Activated T-cell treated with anti-CD3 and anti-CD28 coated beads, Interleukin-2, amount 50 U/mL, for 4 hours (primary cell): ENCODE measurements around the gene CRAMP1. TPM values are rescaled to one million over a fixed set of nuclear protein-coding genes. Genes with fewer than 3 reads are reported as not detected.
A peak's percentile ranks its signal among the peaks of the same experiment; 100 is the strongest.
"Not testable (repeated sequence)": the region's sequence is repeated elsewhere in the genome, so short reads cannot be mapped to it uniquely, and the experiment has no call there.

Experiments
- ATAC-seq, 2 donors: fragments of 200-7000 bp; cut with Tn5 transposase; one replicate each; pipeline ENCODE4 v1.10.0; 2021
- DNase-seq: peaks from one replicate; pipeline ENCODE4 v3.0.0-alpha.2; 2020
- H3K27me3 Mint-ChIP-seq: one replicate; pipeline ENCODE4 v1.8.0; 2021; ENCODE audit warnings: low read depth, mixed read lengths
- H3K36me3 Mint-ChIP-seq: one replicate; pipeline ENCODE4 v1.8.0; 2022; ENCODE audit warnings: mixed read lengths; ENCODE audit not compliant: insufficient read depth
- H3K4me1 Mint-ChIP-seq: one replicate; pipeline ENCODE4 v1.8.0; 2021; ENCODE audit warnings: low read depth, mixed read lengths
- H3K4me3 Mint-ChIP-seq: one replicate; pipeline ENCODE4 v1.8.0; 2021; ENCODE audit warnings: mild to moderate bottlenecking, moderate library complexity, mixed read lengths
- H3K9me3 Mint-ChIP-seq: one replicate; pipeline ENCODE4 v1.8.0; 2021; ENCODE audit warnings: mixed read lengths
- total RNA-seq, 3 donors: library from RNA; stranded (reverse); gene quantifications; one replicate each; pipeline ENCODE4 v1.2.1, GENCODE V29; 2021

The CRAMP1 gene
- total RNA-seq, 3 donors from 2014 or later, result 19.1 to 22.9 (median 22.1) TPM

DNA sequence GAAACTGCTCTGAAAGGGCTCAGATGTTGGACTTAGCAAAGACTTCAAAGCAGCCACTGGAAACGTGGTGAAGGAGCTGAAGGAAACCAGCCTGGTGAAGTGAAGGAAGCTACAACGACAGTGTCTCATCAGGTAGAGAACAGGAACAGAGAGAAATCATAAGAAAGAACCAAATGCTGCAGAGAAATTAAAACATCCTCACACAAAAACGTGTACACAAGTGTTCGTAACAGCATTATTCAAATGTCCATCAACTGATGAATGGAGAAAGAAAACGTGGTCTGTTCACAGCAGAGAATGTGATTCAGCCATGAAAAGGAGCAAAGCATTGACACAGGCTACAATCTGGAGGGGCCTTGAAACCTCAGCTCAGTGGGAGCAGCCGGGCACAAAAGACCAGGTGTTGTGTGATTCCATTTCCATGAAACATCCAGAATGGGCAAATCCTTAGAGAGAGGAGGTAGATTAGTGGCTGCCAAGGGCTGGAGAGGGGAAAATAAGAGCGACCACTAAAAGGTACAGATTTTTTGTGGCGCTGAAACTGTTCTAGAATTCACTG, 27.2 kb upstream of the CRAMP1 start:
- no peak overlapping the region for H3K4me3 Mint-ChIP-seq
- no peaks in the 10 kb centered on the region for H3K36me3 Mint-ChIP-seq
- H3K4me1 Mint-ChIP-seq, result no peaks in the 10 kb centered on the region
- H3K9me3 Mint-ChIP-seq, result no peaks in the 10 kb centered on the region
- DNase-seq (no peak), ATAC-seq (no peak)
- H3K27me3 Mint-ChIP-seq, result no peaks in the 10 kb centered on the region

DNA sequence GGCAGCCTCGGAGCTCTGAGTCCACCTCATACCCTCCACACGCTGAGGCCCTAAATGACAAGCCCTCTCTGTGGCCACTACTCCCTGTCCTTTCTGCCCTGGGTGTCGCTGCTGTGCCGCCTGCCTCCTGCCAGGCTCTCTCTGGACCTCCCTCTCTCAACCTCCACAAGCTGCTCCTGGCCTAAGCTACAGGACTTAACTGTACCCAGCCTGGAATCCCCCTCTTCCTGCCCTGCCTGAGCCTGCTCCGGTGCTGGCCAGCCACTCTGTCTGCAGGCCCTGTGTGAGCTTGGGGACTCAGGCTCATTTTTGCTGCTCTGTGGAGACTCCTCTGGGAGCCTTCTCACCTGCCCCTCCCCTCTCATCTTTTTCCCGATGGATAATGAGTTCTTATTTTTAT, 21.8 kb upstream of the CRAMP1 start:
- no peaks in the 10 kb centered on the region for H3K27me3 Mint-ChIP-seq
- no peak overlapping the region for H3K4me3 Mint-ChIP-seq
- H3K36me3 Mint-ChIP-seq, result no peaks in the 10 kb centered on the region
- H3K4me1 Mint-ChIP-seq, result no peaks in the 10 kb centered on the region
- no peak for ATAC-seq
- DNase-seq, result no peak
- no peaks in the 10 kb centered on the region for H3K9me3 Mint-ChIP-seq

DNA sequence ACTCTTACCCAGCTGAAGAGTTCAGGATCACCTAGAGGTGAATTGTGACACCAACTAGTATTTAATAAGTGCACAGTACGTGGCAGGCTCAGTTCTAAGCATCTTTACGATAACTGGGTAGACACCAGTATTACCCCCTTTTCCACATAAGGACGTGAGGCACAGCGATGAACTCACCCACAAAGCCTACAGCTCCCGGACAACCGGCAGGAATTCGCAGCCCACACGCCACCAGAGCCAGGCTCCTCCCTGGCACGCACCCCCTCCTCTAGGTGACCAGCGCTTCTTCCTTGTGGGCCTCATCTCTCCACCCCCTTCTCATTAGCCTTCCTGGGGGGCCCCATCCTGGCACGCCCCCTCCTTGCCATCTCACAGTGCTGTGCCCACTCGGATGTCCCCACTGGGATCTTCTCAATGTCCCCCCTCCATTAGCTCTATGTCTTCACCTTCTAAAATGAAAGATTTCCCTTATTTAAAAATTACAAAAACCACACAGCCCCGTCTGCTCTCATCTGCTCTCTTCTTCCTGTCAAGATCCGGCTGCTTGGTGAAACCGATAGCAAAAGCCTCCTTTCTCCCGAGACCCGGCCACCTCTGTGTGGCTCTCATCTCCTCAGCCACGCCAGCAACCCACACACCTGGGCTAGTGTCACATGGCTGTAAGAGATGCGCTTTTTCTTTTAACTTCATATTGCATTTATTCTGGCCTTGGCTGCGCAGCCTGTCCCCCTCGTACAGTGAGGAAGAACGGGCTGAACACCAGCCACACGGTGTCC, 21.0 kb upstream of the CRAMP1 start:
- no peaks in the 10 kb centered on the region for H3K27me3 Mint-ChIP-seq
- H3K9me3 Mint-ChIP-seq, result no peaks in the 10 kb centered on the region
- no peak for DNase-seq
- H3K4me1 Mint-ChIP-seq, result no peaks in the 10 kb centered on the region
- H3K4me3 Mint-ChIP-seq, result no peak overlapping the region
- no peaks in the 10 kb centered on the region for H3K36me3 Mint-ChIP-seq
- ATAC-seq, result no peak

DNA sequence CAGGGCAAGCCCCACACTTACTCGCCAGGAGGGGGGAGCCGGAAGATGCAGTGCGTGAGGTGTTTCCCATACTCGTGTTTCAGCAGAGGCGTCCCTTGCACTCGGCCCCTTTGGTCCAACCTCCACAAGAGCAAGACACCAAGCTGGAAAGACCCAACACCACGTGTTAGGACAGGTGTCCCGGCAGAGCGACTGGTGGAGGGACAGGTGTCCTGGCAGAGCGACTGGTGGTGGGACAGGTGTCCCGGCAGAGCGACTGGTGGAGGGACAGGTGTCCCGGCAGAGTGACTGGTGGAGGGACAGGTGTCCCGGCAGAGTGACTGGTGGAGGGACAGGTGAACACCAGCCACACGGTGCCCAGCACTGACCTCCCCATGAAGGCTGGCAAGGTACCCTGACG, 19.7 kb upstream of the CRAMP1 start:
- no peaks in the 10 kb centered on the region for H3K36me3 Mint-ChIP-seq
- DNase-seq (no peak), ATAC-seq (no peak)
- H3K9me3 Mint-ChIP-seq, result no peaks in the 10 kb centered on the region
- no peaks in the 10 kb centered on the region for H3K4me1 Mint-ChIP-seq
- no peak overlapping the region for H3K4me3 Mint-ChIP-seq
- H3K27me3 Mint-ChIP-seq, result no peaks in the 10 kb centered on the region

DNA sequence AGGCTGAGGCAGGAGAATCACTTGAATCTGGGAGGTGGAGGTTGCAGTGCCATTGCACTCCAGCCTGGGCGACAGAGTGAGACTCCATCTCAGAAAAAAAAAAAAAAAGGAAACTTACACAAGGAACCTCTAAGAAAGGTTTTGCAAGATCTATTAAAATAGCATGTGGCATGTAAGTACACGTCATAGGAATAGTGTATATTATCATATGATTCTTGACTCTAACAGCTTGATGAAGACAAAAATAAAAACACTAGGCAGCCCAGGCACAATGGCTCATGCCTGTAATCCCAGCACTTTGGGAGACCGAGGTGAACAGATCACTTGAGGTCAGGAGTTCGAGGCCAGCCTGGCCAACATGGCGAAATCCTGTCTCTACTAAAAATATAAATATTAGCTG, 16.6 kb upstream of the CRAMP1 start:
- not testable (repeated sequence) for ATAC-seq, H3K9me3 Mint-ChIP-seq, DNase-seq, H3K27me3 Mint-ChIP-seq, H3K4me1 Mint-ChIP-seq, H3K4me3 Mint-ChIP-seq, H3K36me3 Mint-ChIP-seq

DNA sequence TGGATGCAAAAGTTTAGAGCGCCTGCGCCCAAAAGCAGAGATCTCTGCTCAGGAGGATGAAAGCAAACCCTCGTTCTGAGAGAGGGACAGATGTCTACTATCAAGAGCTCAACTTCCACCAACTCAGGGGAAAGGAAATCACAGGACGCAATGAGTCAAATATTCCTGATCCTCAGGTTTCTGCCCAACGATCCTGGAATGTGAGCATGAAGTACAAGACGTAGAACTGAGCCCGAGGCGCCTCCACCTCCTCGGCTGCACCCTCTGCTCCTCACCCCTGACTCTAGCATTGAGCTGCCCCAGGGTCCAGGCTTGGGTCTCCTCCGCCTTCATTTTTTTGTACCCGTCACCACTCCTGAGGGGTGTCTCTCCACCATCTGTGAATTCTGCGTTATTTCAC, 15.6 kb upstream of the CRAMP1 start:
- ATAC-seq (no peak), DNase-seq (no peak)
- no peaks in the 10 kb centered on the region for H3K36me3 Mint-ChIP-seq
- H3K27me3 Mint-ChIP-seq, result no peaks in the 10 kb centered on the region
- H3K9me3 Mint-ChIP-seq, result no peaks in the 10 kb centered on the region
- H3K4me3 Mint-ChIP-seq, result no peak overlapping the region
- no peaks in the 10 kb centered on the region for H3K4me1 Mint-ChIP-seq

DNA sequence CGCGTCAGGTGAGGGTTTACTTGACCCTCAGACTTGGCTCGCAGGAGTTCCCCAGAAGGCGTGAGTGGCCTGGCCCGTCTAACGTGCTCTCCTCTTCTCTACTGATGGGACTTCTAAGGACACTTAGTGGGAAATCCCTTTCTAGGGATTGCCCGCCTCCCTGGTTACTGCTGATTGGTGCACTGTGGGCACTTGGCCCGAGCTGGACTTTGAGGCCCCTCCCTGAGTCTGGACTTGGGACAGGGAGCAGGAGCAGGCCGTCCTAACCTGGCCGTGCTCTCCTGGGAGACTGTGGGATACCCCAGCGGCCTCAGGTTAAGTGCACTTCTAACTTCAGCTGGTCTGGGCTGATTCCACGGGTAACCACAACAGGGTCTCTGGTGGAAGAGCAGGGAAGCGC, 15.0 kb upstream of the CRAMP1 start:
- H3K9me3 Mint-ChIP-seq, result no peaks in the 10 kb centered on the region
- no peak overlapping the region for H3K4me3 Mint-ChIP-seq
- H3K36me3 Mint-ChIP-seq, result no peaks in the 10 kb centered on the region
- no peaks in the 10 kb centered on the region for H3K4me1 Mint-ChIP-seq
- ATAC-seq, result no peak
- H3K27me3 Mint-ChIP-seq, result no peaks in the 10 kb centered on the region
- DNase-seq, result no peak

DNA sequence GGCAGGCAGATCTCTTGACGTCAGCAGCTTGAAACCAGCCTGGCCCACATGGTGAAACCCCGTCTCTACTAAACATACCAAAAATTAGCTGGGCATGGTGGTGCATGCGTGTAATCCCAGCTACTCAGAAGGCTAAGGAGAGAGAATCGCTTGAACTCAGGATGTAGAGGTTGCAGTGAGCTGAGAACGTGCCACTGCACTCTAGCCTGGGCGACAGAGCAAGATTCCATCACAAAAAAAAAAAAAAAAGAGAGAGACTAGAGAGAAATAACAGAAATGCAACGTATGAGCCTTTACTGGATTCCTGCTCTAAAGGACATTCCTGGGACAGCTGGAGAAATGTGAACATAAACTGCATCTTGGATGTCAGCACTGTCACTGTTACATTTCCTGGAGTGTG, 11.1 kb upstream of the CRAMP1 start:
- Mint-ChIP-seq H3K9me3 (no peaks in the 10 kb centered on the region), H3K27me3 (no peaks in the 10 kb centered on the region), H3K36me3 (no peaks in the 10 kb centered on the region), H3K4me1 (no peaks in the 10 kb centered on the region), H3K4me3 (no peak overlapping the region)
- DNase-seq (no peak), ATAC-seq (no peak)

DNA sequence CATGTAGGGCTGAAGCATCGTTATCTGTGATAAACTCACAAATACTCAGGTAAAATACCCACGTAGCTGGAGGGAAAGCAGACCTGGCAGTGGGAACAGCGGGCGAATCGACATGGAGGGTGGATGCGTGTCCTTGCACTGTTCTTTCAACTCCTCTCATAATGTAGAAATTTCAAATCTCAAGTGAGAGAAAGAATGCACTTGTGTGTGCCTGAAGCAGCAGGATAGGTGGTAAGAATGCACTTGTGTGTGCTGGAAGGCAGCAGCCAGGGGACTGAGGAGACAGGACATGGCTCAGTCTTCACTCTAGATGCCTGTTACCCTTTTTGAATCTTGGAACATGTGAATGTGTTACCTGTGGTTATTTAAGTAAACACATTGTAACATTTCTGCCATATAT, 10.7 kb upstream of the CRAMP1 start:
- no peak for DNase-seq
- no peaks in the 10 kb centered on the region for H3K27me3 Mint-ChIP-seq
- no peaks in the 10 kb centered on the region for H3K36me3 Mint-ChIP-seq
- no peaks in the 10 kb centered on the region for H3K9me3 Mint-ChIP-seq
- H3K4me3 Mint-ChIP-seq, result no peak overlapping the region
- no peak for ATAC-seq
- H3K4me1 Mint-ChIP-seq, result no peaks in the 10 kb centered on the region

DNA sequence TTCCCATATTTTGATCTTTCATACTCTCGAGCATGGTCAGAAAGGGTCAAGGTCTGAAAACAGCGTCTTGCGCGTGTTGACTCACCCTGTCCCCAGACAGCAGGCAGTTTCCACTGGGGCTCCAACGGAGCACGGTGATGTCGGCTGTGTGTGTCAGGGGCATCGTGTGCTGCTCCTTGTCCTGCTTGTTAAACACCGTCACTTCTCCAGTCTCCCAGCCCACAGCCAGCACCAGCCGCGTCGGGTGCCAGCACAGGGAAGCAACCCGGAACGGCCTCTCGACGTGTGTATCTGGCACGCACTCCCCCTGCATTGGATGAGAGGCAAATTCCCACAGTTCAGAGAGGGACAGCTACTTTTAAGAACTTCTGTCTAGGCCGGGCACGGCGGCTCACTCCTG, 9.9 kb upstream of the CRAMP1 start:
- DNase-seq, result no peak
- H3K36me3 Mint-ChIP-seq, result no peaks in the 10 kb centered on the region
- no peak for ATAC-seq
- H3K9me3 Mint-ChIP-seq, result no peaks in the 10 kb centered on the region
- H3K27me3 Mint-ChIP-seq, result no peaks in the 10 kb centered on the region
- no peaks in the 10 kb centered on the region for H3K4me1 Mint-ChIP-seq
- no peak overlapping the region for H3K4me3 Mint-ChIP-seq

DNA sequence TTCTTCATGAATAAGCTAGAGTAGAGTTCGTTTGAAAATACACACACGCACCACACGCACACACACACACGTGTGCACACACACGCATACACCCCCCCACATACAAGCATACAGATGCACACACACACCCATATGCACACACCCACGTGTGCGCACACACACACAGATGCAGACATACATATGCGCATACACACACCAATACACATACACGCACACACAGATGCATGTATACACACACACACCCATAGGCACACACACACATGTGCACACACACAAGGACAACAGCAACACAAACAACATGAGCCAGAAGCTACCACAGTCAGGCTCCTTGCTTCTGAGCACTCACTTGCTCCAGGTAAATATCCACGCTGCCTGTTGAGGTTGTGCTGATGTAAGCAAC, 5.4 kb upstream of the CRAMP1 start:
- no peak for DNase-seq
- Mint-ChIP-seq H3K9me3 (no peaks in the 10 kb centered on the region), H3K4me3 (no peak overlapping the region), H3K4me1 (peaks cover 15% of the 10 kb centered on the region), H3K27me3 (no peaks in the 10 kb centered on the region), H3K36me3 (no peaks in the 10 kb centered on the region)
- no peak for ATAC-seq

DNA sequence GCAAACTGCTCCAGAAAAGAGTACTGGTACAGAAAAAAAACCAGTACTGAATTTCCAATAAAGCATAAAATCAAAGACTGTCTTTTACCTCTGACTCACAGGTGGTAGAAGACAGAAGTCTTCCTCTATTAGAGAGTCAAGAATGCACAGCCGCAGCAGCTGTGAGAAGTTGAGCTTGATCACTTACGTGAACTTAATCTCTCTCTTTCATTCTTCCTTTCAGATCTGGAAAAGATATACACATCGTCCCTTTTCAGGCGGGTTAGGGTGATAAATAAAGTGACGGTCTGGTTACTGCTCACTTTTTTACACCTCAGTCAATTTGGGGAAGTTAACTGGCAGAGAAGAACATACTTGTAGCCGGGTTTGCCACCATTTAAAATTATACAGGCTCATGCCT, 4.2 kb upstream of the CRAMP1 start:
- Mint-ChIP-seq H3K4me1 (peaks cover 21% of the 10 kb centered on the region), H3K9me3 (no peaks in the 10 kb centered on the region), H3K4me3 (no peak overlapping the region), H3K27me3 (no peaks in the 10 kb centered on the region), H3K36me3 (no peaks in the 10 kb centered on the region)
- DNase-seq (no peak), ATAC-seq (no peak)

DNA sequence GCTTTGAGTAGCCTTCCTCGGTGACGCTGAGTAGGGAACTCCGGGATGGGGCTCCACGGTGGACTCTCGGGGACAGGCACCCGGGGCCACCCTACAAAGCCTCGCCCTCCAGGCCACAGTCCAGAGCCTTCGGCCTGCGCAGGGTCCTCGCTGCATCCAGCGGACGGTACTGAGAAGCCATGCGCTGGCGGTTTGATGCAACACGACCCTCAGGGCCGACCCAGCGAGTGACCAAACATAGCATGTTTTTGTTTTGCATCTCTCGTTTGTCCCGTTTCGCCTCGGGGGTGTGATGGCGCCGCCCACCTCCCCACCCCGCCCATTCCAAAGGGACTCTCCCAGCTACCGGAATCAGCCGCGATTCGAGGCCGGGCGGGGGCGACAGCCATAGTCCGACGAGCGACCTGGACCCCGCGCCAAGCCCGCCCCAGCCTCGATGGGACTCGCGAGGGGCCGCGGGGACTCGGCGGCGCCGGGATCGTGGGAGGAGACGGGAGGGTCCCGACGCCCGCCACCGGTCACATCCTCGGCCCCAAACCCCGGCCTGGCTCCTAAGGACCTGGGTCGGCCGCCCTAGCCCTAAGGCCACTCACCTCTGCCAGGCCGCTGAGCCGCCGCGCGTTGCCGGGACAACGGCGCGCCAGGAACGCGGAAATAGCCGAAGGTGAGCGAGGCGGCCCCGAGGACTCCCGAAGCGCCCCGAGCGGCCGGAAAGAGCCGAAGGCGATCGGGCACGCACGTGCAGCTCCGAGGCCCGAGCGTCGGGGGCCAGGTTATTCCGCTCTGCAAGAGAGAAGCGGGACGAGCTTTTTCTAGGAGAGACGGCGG, 1.9 kb upstream of the CRAMP1 start:
- ATAC-seq (peak; percentile 62 to 65), DNase-seq (peak; percentile 87)
- Mint-ChIP-seq H3K36me3 (peaks cover 4% of the 10 kb centered on the region), H3K4me1 (peaks cover 31% of the 10 kb centered on the region), H3K27me3 (no peaks in the 10 kb centered on the region), H3K9me3 (no peaks in the 10 kb centered on the region), H3K4me3 (peak overlapping the region; percentile 82)

DNA sequence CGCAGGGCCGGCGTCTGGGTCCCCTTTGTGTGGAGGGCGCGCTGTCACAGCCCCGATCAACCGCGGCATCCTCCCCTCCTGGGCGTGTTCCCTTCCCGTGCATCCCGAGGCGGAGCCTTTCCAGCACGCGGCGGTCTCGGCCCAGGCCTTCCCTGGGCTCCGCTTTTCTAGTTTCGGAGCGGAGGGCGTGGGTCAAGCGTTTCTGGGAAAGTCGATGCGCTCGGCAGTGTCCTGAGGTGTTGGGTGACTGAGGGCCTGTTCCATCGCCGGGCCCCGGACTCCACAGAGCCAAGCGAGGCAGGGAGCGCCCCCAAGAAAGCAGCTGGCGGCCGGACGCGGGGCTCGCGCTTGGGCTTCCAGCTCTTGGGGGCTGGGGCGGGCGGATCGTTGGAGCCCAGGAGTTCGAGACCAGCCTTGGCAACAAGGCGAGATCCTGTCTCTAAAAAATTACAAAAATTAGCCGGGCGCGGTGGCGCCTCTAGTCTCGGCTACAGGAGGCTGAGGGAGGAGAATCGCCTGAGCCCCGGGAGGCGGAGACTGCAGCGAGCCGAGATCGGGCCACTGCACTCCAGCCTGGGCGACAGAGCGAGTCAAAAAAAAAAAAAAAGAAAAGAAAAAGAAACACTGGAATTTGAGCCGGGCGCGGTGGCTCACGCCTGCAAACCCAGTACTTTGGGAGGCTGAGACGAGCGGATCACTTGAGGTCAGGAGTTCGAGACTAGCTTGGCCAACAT, 1.1 kb upstream of the CRAMP1 start:
- Mint-ChIP-seq H3K4me1 (peaks cover 37% of the 10 kb centered on the region), H3K36me3 (peaks cover 10% of the 10 kb centered on the region), H3K9me3 (no peaks in the 10 kb centered on the region), H3K4me3 (peak overlapping the region; percentile 82), H3K27me3 (no peaks in the 10 kb centered on the region)
- DNase-seq (no peak), ATAC-seq (peak in 1 of 2 donors; percentile 0)
